ENCODE results near the gene MED15. TPM values are rescaled to one million over a fixed set of nuclear protein-coding genes. Genes with fewer than 3 reads are reported as not detected.
A peak's percentile ranks its signal among the peaks of the same experiment; 100 is the strongest.

The MED15 gene
- total RNA-seq, 2 experiments from 2014 or later, result 93.3 to 97.4 TPM

- Mint-ChIP-seq H3K9me3 (no peaks in the 10 kb centered on the region), H3K27ac (peak overlapping the region; percentile 100), H3K4me3 (peak overlapping the region; percentile 69), H3K4me1 (ENCODE audit: low read depth) (peaks cover 90% of the 10 kb centered on the region), H3K27me3 (no peaks in the 10 kb centered on the region), H3K36me3 (peaks cover 28% of the 10 kb centered on the region)
- peak; percentile 59 for DNase-seq
- ChIA-PET CTCF (interaction anchor here (1.0 to 16.7 kb wide), 8 partner anchors 11 to 43 kb away, joined by 3 to 292 read pairs (median 5); partner anchors contain the start of gene MED15), POLR2A (interaction anchor here (0.6 to 5.9 kb wide), 5 partner anchors 15 to 41 kb away, joined by 3 to 47 read pairs (median 4); partner anchors contain the start of gene MED15)
- intact Hi-C loops (cut with micrococcal nuclease), result loop anchor here (2.0 to 5.0 kb wide), 3 partner anchors 19 to 228 kb away; partner anchors contain the start of gene DGCR6L
Measured at GRCh38 chr22:20550057-20550817, 42.8 kb downstream of the MED15 start.

- intact Hi-C loops (cut with micrococcal nuclease), result loop anchor here (1.0 to 5.0 kb wide), 5 partner anchors 12 to 229 kb away; partner anchors contain the start of gene DGCR6L
- peak overlapping the region; percentile 69 for H3K4me3 Mint-ChIP-seq
- H3K27ac Mint-ChIP-seq, result peak overlapping the region; percentile 100
- POLR2A ChIA-PET, result interaction anchor here (1.0 to 5.9 kb wide), 5 partner anchors 14 to 42 kb away, joined by 3 to 47 read pairs (median 6); partner anchors contain the start of gene MED15
- no peaks in the 10 kb centered on the region for H3K27me3 Mint-ChIP-seq
- CTCF ChIA-PET, result interaction anchor here (0.8 to 16.7 kb wide), 8 partner anchors 10 to 54 kb away, joined by 3 to 292 read pairs (median 4); partner anchors contain the start of gene MED15
- no peaks in the 10 kb centered on the region for H3K9me3 Mint-ChIP-seq
- H3K36me3 Mint-ChIP-seq, result peaks cover 33% of the 10 kb centered on the region
- H3K4me1 Mint-ChIP-seq (ENCODE audit: low read depth), result peaks cover 91% of the 10 kb centered on the region
- peak; percentile 86 for DNase-seq
Measured at GRCh38 chr22:20550851-20551744, 43.7 kb downstream of the MED15 start.

- peaks cover 40% of the 10 kb centered on the region for H3K36me3 Mint-ChIP-seq
- intact Hi-C loops (cut with micrococcal nuclease), result loop anchor here (1.0 to 5.0 kb wide), 6 partner anchors 11 to 230 kb away; partner anchors contain the start of genes DGCR6L and MED15
- peak overlapping the region; percentile 69 for H3K4me3 Mint-ChIP-seq
- H3K27me3 Mint-ChIP-seq, result no peaks in the 10 kb centered on the region
- CTCF ChIA-PET, result interaction anchor here (0.8 to 16.7 kb wide), 6 partner anchors 10 to 55 kb away, joined by 3 to 292 read pairs (median 4); partner anchors contain the start of gene MED15
- POLR2A ChIA-PET, result interaction anchor here (1.3 to 5.9 kb wide), 5 partner anchors 13 to 43 kb away, joined by 3 to 47 read pairs (median 6); partner anchors contain the start of gene MED15
- DNase-seq, result peak; percentile 88
- peak overlapping the region; percentile 100 for H3K27ac Mint-ChIP-seq
- no peaks in the 10 kb centered on the region for H3K9me3 Mint-ChIP-seq
- peaks cover 93% of the 10 kb centered on the region for H3K4me1 Mint-ChIP-seq (ENCODE audit: low read depth)
Measured at GRCh38 chr22:20551805-20552442, 44.5 kb downstream of the MED15 start.

- H3K9me3 Mint-ChIP-seq, result no peaks in the 10 kb centered on the region
- peaks cover 48% of the 10 kb centered on the region for H3K36me3 Mint-ChIP-seq
- ChIA-PET POLR2A (interaction anchor here (0.9 to 5.9 kb wide), 5 partner anchors 12 to 45 kb away, joined by 3 to 47 read pairs (median 6); partner anchors contain the start of gene MED15), CTCF (interaction anchor here (1.0 to 16.7 kb wide), 4 partner anchors 9 to 44 kb away, joined by 3 to 292 read pairs (median 16); partner anchors contain the start of gene MED15)
- intact Hi-C loops (cut with micrococcal nuclease), result loop anchor here (1.0 to 5.0 kb wide), 2 partner anchors 45 to 230 kb away; partner anchors contain the start of genes DGCR6L and MED15
- H3K27ac Mint-ChIP-seq, result peak overlapping the region; percentile 100
- H3K4me1 Mint-ChIP-seq (ENCODE audit: low read depth), result peaks cover 96% of the 10 kb centered on the region
- H3K4me3 Mint-ChIP-seq, result peak overlapping the region; percentile 69
- DNase-seq, result no peak
- H3K27me3 Mint-ChIP-seq, result no peaks in the 10 kb centered on the region
Measured at GRCh38 chr22:20552443-20553401, 45.3 kb downstream of the MED15 start.

- POLR2A ChIA-PET, result interaction anchor here (0.9 kb wide), 1 partner anchor 46 kb away, joined by 4 read pairs; the partner anchor contains the start of gene MED15
- peak overlapping the region; percentile 3 for H3K27ac Mint-ChIP-seq
- intact Hi-C loops (cut with micrococcal nuclease), result loop anchor here (5.0 kb wide), 1 partner anchor 232 kb away; the partner anchor contains the start of gene DGCR6L
Measured at GRCh38 chr22:20553947-20554741, 46.7 kb downstream of the MED15 start.

GRCh38 chr22:20554824-20555223, 47.4 kb downstream of the MED15 start:
- no peak for DNase-seq
- POLR2A ChIA-PET, result interaction anchor here (1.5 kb wide), 1 partner anchor 47 kb away, joined by 4 read pairs; the partner anchor contains the start of gene MED15
- CTCF ChIA-PET, result interaction anchor here (16.7 kb wide), 1 partner anchor 14 kb away, joined by 292 read pairs; no protein-coding TSS in a partner anchor
- Mint-ChIP-seq H3K4me3 (no peak overlapping the region), H3K4me1 (ENCODE audit: low read depth) (peaks cover 87% of the 10 kb centered on the region), H3K36me3 (peaks cover 68% of the 10 kb centered on the region), H3K27me3 (no peaks in the 10 kb centered on the region), H3K27ac (peak overlapping the region; percentile 66), H3K9me3 (peaks cover 11% of the 10 kb centered on the region)
- intact Hi-C loops (cut with micrococcal nuclease), result loop anchor here (5.0 kb wide), 1 partner anchor 233 kb away; the partner anchor contains the start of gene DGCR6L

More at GRCh38 chr22:20553947-20554741, 46.7 kb downstream of the MED15 start:
- Mint-ChIP-seq H3K27me3 (no peaks in the 10 kb centered on the region), H3K4me3 (no peak overlapping the region), H3K9me3 (peaks cover 8% of the 10 kb centered on the region), H3K36me3 (peaks cover 63% of the 10 kb centered on the region), H3K4me1 (ENCODE audit: low read depth) (peaks cover 93% of the 10 kb centered on the region)
- DNase-seq, result no peak
- CTCF ChIA-PET, result interaction anchor here (3.6 to 16.7 kb wide), 2 partner anchors 14 to 45 kb away, joined by 28 to 292 read pairs; partner anchors contain the start of gene MED15

- no peak for DNase-seq
- Mint-ChIP-seq H3K36me3 (peaks cover 60% of the 10 kb centered on the region), H3K27me3 (no peaks in the 10 kb centered on the region), H3K27ac (peak overlapping the region; percentile 95), H3K9me3 (peaks cover 11% of the 10 kb centered on the region), H3K4me1 (ENCODE audit: low read depth) (peaks cover 64% of the 10 kb centered on the region), H3K4me3 (no peak overlapping the region)
- ChIA-PET POLR2A (interaction anchor here (2.8 kb wide), 1 partner anchor 51 kb away, joined by 15 read pairs; the partner anchor contains the start of gene MED15), CTCF (interaction anchor here (16.7 kb wide), 1 partner anchor 10 kb away, joined by 292 read pairs; no protein-coding TSS in a partner anchor)
- intact Hi-C loops (cut with micrococcal nuclease), result no loop called here
Measured at GRCh38 chr22:20558534-20558933, 51.1 kb downstream of the MED15 start.

GRCh38 chr22:20559174-20559760, 51.9 kb downstream of the MED15 start:
- Mint-ChIP-seq H3K9me3 (peaks cover 11% of the 10 kb centered on the region), H3K27ac (peak overlapping the region; percentile 19), H3K4me3 (no peak overlapping the region), H3K4me1 (ENCODE audit: low read depth) (peaks cover 64% of the 10 kb centered on the region), H3K27me3 (no peaks in the 10 kb centered on the region), H3K36me3 (peaks cover 66% of the 10 kb centered on the region)
- DNase-seq, result no peak
- CTCF ChIA-PET, result interaction anchor here (16.7 kb wide), 1 partner anchor 9 kb away, joined by 292 read pairs; no protein-coding TSS in a partner anchor
- intact Hi-C loops (cut with micrococcal nuclease), result no loop called here
- POLR2A ChIA-PET, result interaction anchor here (2.8 kb wide), 1 partner anchor 51 kb away, joined by 15 read pairs; the partner anchor contains the start of gene MED15

- ChIA-PET CTCF (interaction anchor here (0.6 to 16.7 kb wide), 4 partner anchors 8 to 113 kb away, joined by 3 to 292 read pairs (median 20); partner anchors contain the start of gene MED15), POLR2A (no interaction called here)
- peaks cover 62% of the 10 kb centered on the region for H3K4me1 Mint-ChIP-seq (ENCODE audit: low read depth)
- peaks cover 65% of the 10 kb centered on the region for H3K36me3 Mint-ChIP-seq
- H3K4me3 Mint-ChIP-seq, result no peak overlapping the region
- H3K27ac Mint-ChIP-seq, result no peak overlapping the region
- no peaks in the 10 kb centered on the region for H3K27me3 Mint-ChIP-seq
- DNase-seq, result no peak
- H3K9me3 Mint-ChIP-seq, result peaks cover 11% of the 10 kb centered on the region
- intact Hi-C loops (cut with micrococcal nuclease), result no loop called here
Measured at GRCh38 chr22:20560716-20561115, 53.3 kb downstream of the MED15 start.

All from activated CD4-positive, alpha-beta memory T cell treated with anti-CD3 and anti-CD28 coated beads for 36 hours (primary cell).